NCI-H82 treated with DMSO at 0.1 percent for 48 hours (cell line): ENCODE measurements around the gene EEF1A2.

Source experiments
- DNase-seq: peaks from one replicate; lab custom pipeline; 2025; ENCODE audit not compliant: unreplicated experiment; lab: John Stamatoyannopoulos, UW

Gene EEF1A2

DNA sequence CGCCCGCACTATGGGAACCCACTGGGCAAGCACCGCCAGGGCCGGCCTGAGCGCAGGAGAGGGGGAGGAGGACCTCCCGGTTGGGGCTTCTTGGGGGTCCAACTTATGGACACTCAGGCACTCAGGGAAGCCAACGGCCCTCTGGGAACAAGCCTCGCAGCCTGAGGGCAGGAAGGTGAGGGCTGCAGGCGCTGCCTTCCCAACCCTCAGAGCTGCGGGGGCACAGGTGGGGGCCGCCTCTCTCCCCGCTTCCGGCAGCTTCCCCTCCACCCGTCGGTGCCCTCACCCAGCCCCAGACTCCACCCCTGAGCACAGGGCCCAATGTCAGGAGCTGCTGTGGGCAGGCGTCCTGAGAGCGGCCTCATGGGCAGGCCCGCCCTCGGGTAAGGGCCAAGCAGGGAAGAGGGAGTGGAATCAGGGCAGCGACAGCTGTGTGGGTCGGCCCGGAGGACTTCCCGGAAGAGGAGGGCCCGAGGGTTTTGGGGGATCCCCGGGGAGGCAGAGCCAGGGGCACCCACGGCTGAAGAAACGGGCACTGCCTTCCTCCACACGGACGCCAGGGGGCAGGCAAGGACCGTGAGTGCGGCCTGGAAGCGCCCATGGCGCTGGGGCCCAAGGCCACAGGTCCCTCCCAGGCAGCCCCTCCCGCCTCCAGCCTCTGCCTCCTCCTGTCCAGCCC, 38.8 kb upstream of the EEF1A2 start:
- DNase-seq = peak; percentile 27

DNA sequence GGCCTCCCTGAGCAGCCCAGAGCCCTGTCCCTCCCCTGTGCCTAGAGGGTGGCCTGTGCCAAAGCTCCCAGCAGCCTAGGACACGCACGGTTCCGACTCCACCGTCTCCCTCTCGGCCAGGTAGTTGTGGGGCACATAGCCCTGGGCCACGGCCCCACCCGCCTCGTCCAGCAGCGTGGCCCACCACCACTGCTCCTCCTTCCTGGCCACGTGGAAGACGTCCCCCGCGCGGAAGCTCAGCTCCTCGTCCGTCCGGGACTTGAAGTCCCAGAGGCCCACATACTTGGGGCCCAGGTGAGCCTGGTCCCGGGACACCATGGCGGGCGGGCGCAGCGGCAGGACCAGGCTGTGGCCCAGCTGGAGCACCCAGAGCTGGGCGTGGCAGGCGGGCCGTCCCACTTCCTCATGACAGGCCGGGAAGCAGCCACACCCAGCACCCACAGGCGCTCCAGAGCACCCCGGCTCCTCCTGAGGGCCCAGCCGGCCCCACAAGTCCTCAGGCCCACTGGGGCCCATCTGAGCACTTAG, 38.2 kb upstream of the EEF1A2 start, which contains the start of gene PTK6:
TSS of gene PTK6 (minus strand) at position 380 of the 528 bp plus-strand sequence. CDS start at position 318, 62 bp downstream.
- no peak for DNase-seq

DNA sequence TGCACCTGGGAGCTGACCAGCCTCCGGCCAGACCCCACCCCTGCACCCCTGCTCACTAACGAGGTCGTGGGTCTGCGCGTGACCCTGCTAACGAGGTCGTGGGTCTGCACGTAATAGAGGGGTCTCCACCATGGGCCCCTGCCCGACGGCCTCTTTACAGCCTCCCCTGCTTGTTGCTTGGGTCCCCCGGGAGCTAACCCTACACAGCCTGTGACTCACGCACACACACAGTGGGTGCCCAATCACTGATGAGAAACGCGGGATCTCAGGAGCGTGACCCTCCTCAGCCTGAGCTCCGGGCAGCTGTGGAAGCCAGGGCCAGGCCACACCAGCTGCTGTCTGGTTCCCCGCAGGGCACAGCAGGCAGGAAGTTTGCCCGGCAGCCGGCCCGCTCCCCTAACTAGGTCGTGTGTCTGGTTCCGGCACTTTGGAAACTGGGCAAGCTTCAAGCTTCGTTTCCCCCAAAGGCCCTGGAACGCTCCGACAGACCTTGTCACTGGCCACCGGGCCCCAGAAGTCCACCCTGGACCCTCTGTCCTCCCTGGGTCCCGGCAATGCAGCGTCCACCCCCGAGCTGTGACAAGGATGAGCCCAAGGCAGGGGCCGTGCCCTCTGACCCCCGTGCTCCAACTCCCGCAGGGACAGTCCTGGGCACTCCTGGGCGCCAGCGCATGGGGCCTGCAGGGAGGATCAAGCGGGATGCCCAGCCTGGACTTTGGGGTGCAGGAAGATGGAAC, 37.5 kb upstream of the EEF1A2 start:
- DNase-seq = no peak

DNA sequence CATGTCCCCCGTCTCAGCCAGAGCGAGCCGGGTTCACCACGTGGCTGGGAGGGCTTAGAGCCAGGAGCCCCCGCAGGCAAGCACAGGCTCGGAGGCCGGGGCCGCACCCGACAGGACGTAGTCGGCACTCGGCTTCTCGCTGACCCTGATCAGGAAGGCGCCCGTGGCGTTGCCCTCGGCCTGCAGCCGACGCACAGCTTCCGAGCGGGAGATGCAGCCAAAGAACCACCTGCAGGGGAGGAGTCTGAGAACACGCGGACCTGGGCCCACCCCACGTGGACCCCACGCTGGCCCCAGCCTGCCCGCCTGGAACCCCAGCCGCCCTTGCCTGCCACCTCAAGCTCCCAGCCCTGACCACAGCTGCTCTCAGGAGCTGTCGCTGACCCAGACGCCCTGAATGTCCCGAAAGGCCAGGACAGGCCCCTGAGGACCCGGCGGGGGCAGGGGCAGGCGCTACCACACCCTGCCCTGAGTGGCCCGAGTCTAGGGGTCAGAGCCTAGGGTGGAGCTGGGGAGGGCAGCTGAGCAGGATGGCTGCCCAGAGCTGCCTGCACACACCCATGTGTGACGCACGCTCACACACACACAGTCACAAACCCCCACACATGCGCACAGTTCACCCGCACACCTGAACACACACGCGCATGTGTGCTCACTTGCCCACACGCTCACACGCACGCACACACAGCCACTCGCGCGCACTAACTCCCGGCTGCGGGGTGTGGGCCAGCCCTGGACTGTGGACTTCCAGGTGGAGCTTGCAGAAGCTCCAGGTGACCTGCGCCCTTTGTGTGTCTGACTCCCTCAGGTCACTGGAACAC, 36.2 kb upstream of the EEF1A2 start:
- DNase-seq = no peak

DNA sequence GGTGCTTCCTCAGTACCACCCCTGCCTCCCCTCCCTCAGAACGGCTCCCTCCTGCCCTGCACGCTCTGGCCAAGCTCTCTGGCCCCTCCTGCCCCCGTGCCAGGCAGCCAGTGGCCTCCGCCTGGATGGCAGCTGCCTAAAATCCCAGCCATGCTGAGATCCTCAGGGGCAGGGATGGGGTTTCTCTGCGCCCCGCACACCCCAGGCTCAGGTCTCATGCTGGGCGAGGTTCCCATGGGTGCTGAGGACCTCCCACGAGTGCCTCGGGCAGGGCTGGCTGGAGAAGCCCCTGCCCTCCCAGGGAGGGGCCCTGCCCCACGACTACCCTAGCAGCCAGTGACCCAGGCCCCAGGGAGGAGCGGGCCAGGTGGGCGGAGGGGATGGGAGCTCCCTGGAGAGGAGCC, 35.5 kb upstream of the EEF1A2 start:
- no peak for DNase-seq

DNA sequence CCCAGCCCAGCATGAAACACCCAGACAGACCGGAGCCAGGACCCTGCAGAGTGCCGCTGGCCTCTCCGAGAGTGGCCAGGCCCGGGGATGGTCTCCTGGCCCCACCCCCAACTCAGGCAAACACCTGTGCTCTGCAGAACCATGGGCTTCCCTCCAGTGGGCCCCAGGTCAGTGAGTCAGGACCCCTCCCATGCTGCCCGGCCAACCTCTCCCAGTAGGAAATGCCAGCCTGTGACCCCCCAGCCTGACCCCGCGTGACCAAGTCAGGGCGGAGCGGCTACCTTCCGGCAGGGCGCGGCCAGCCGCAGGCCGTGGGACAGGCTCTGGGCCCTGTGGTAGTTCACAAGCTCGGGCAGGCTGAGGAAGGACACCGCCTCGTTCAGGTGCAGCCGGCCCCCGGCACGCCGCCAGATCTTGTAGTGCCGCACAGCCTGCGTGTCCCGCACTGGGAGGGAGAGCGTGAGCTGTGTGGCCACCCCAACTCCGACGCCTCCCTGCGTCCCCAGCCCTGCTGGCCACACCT, 35.0 kb upstream of the EEF1A2 start:
- DNase-seq = no peak

DNA sequence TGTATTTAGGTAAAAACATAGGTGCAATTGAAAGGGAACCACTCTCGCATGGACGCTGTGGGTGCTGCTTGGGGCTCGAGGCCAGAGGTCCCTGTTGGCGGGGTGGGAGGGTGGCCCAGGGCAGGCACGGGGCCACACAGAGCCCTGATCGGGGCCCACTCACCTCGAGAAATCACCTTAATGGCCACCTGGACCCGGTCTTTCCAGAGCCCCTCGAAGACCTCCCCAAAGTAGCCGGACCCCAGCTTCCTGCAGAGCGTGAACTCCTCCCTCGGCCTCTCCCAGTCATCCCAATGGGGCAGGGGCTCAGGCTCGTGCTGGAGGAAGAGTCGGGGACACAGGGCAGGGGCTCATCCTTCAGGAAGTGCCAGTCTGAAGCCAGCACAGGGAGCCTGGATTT, 34.5 kb upstream of the EEF1A2 start:
- no peak for DNase-seq

DNA sequence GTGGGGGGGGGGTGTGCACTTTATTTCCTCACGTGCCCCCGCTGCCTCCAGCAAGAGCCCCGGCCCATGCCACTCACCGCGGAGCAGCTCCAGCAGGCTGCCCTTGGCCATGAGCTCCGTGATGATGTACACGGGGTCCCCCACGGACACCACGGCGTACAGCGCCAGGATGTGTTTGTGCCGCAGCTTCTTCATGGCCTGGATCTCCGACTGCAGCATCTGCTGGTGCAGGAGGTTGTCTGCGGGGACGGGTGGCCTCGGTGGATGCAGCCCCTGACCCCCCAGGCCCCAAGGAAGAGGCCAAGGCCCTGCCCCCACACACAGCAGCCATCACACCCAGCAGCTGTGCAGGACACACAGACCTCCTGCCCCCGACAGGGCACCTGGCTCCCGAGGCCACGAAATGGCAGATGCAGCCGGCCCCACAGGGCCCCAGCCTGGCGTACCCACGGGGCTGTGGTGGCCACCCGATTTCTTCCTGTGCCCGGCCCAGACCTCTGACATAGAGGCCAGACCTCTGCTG, 33.6 kb upstream of the EEF1A2 start:
- DNase-seq = no peak

DNA sequence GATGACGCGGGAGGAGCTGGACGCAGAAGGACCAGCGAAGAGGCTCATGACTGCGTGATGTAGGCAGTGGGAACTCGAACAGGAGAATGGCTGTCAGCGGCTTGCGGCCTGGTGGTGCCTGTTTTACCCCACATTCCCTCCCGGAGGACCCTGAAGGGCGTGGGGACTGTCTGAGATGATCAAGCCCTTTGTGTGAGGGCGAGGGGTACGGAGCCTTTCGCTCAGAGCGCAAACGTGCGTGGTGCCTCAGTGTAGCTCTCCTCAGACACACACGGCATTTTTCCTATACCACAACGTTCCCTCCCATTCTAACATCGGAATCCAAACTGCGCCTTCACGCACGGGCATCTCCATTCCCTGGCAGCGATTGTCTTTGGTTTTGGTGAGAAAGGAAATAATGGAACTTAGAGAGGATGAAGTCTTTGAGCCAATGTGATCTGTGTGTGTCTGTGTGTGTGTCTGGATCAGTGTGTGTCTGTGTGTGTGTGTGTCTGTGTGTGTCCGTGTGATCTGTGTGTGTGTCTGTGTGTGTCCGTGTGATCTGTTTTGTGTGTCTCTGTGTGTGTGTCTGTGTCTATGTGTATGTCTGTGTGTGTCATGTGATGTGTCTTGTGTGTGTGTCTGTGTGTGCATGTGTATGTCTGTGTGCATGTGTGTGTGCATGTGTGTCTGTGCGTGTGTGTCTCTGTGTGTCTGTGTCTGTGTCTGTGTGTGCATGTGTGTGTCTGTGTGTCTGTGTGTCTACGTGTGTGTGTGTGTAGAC, 33.0 kb upstream of the EEF1A2 start:
- no peak for DNase-seq

DNA sequence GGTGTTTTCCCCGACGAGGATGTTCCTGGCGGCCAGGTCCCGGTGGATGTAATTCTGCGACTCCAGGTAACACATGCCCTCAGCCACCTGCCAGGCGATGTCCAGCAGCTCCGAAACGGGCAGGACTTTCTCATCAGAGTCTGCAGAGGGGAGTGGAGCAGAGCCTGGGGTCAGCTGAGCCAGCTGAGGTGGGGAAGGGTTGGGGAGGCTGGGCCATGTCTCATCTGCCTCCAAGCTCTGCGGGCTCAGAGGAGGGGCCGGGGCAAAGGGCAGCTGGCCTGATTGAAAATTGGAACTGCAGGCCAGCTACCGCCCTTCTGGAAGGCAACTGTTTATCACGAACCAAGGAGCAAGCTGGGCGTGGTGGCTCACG, 31.9 kb upstream of the EEF1A2 start:
- no peak for DNase-seq

DNA sequence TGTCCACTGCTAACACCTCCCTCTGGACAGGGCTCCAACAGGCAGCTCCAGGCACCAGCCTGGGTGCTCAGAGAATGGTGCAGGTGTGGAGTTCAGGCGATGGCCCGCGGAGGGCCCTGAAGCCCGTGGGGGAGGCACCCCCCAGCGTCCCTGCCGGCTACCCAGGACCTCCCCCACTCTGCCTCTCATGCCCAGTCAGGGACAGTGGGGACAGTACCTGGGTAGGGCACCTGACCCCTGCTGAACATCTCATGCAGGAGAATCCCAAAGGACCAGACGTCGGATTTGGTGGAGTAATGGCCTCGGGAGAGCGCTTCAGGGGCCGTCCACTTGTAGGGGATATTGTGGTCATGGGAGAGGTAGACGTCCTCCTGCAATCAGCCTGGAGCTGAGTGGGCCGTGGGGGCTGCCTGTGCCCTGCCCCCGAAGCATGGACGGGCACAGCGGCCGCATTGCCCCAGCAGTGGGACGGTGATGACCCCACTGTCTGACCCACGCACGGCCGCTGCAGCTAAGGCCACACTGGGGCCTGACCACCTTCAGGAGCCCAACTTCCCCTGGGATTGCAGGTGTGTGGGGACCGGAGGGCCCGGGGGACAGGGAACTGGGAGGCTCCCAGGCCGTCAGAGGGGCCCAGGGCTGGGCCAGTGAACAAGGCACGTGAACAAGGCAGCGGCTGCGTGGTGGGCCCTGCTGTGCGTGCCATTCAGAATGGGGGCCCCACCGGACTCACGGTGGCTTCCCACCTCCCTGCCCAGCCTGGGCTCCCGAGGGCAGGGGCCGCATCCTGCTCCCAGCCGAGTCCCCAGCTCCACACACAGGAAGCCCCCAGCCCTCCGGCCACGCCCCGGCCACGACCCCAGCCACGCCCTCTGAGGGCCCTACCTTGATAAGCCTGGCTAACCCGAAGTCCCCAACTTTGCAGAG, 31.2 kb upstream of the EEF1A2 start:
- DNase-seq = no peak

DNA sequence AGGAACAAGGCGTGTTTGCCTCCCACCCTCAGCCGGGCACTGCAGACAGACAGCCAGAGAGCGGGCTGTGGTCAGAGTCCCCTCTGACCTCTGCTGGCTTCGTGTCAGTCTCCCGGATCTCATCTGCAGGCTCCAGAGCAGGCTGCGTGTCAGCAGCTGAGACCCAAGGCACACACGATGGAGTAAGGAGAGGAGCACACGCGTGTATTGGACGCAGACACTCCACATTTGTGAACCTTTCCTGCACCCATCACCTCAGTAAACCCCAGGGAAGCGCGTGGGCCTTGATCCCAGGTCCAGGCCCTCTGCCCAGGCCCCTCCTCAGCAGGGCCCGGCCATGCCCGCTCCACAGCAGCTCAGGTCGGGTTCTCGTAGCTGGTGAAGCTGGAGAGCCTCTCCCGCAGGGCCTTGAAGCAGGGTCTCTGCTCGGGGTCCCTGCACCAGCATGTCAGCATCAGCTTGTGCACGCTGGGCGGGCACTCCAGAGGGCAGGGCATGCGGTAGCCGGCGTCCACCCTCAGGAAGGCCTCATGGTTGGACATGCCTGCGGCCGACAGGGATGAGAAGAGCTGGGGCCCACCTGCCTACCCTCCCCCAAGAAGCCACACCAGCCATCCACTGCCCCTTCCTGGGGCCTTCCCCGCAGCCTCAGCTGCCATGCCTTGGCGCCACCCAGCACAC, 30.4 kb upstream of the EEF1A2 start:
- DNase-seq = no peak

DNA sequence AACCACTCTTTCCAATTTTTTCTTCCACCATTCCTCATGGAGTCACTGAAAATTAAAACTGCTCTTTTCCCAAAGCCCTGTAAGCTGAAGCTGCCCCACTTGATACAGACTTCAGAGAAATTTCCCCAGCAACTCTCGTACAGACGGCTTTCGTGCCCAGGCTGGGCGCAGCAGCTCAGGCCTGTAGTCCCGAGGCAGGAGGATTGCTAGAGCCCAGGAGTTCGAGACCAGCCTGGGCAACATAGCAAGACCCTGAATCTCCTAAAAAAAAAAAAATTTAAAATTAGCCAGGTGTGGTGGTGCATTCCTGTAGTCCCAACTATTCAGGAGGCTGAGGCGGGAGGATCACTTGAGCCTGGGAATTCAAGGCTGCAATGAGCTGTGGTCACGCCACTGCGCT, 28.3 kb upstream of the EEF1A2 start:
- no peak for DNase-seq

DNA sequence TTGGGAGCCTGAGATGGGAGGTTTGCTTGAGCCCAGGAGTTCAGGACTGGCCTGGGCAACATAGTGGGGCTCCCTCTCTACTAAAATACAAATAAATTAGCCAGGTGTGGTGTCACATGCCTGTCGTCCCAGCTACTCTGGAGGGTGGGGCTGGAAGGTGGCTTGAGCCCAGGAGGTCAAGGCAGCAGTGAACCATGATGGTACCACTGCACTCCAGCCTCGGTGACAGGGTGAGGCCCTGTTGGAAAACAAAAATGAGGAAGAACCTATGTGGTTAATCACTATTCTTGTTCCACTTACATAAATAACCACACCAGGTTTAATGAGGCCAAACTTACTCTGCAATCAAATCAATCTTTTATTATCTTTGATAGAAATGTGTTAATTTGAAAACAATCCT, 27.1 kb upstream of the EEF1A2 start:
- DNase-seq = no peak

DNA sequence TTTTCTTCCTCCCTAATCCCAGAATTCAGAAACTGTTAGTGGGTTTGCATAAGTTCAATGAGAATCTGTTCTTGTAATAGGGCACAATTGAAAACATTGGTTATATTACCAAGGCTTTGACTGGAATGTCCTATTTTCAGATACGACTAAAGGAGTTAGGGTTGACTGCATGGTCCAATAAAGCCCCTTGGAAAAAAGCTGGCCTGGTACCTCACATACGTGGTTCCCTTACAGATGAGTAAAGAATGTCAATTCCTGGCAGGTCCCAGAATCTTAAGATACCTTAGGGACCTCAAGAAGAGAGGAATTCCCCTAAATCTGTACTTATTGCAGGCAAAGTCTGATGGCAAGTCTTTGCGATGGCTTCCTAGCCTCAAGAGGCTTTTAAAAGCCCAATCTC, 26.3 kb upstream of the EEF1A2 start:
- DNase-seq = no peak

DNA sequence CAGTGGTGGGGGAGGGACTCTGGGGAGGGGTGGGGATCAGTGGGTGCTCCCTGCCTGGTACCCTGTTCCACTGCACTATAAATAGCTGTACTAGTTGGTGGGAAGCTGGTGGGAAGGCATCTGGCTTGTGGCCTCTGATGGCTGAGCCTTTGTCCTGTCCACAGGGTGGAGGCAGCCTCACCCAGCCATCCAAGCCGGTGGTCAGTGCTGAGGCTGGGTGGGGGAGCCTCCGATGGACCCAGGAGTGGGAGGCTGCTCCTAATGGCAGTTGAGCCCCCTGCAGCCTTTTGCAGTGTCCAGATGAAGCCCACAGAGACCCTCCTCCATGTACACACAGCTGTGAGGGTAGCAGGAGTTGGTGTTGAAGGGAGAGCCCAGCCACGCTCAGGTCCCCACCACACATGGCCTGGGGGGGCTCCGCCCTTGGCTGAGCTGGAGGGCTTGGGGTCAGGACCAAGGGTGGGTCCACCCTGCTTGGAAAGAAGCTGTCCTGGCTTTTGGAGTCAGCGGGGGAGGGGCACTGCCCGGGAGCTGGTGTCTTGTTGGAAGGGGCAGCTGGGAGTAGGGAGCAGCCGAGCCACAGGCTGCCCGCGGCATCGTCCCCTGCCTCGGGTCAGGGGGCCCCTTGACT, 24.2 kb upstream of the EEF1A2 start:
- DNase-seq = no peak

DNA sequence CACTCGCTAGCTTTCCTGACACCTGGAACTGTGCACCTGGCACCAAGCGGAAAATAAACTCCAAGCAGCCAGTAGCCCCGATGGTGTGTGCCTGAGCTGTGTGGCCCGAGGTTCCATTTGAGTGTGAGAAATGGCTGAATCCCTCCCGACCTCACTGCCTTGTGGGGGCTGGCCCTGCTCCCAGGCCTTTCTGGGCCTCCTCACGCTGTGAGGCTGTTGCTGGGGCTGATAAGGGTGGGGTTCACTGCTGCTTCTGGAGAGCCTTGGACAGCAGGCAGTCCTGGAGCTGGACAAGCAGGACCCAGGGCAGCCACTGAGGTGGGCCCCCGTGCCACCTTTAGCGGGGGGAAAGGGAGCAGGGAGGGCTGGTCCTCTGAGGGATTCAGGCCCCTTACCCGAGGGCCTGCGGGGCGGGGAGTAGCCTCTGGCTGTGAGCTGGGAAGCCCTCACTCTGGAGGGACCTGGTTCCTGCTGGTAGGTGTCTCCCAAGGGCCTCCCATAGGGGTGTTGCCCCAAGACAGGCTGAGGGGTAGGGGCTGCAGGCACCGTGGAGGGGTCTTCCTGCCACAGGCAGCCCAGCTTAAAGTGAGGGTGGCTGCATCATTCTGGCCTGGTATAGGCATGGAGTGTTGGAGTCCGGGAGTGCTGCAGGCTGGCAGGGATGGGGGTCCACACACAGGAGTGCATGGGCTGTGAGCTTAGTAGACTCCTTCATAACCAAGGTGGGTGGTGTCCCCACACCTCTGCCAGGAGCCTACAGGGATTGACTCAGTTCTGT, 23.4 kb upstream of the EEF1A2 start:
- DNase-seq = no peak

DNA sequence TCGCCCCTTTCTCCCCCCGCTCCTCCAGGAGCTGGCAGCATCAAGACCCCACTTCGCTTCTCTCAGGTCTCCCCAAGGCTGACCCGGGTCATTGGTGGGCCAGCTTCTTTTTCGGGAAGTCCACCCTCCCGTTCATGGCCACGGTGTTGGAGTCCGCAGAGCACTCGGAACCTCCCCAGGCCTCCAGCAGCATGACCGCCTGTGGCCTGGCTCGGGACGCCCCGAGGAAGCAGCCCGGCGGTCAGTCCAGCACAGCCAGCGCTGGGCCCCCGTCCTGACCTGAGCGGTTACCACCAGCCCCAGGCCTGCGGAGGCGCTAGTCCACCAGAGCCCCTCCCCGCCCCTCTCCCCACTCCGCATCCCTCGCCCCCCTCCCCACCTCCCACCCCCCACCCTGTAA, 22.7 kb upstream of the EEF1A2 start:
- no peak for DNase-seq
